ENCODE measurements around the gene MAP4K2.

GRCh38 chr11:64745189-64745520 is 57.9 kb downstream of the MAP4K2 start:
- no peak for TF ChIP-seq EGR1 (IDR thresholded peaks at IDR 0.05; ENCODE audit: borderline replicate concordance, low read depth, low read length)
- no peak for TF ChIP-seq MAX (IDR thresholded peaks at IDR 0.05)
- no peak for TF ChIP-seq FOSL1 (IDR thresholded peaks at IDR 0.05; ENCODE audit: insufficient read depth, low read depth, low read length)
- no peak for TF ChIP-seq CBX5 (IDR thresholded peaks at IDR 0.05; ENCODE audit: low read depth, low read length)
- TF ChIP-seq USF2 (IDR thresholded peaks at IDR 0.05; ENCODE audit: low read length), result no peak
- TF ChIP-seq HDAC6 (IDR thresholded peaks at IDR 0.05; ENCODE audit: low read depth, low read length), result no peak
- TF ChIP-seq EZH2 (IDR thresholded peaks at IDR 0.05; ENCODE audit: low read depth, low read length, severe bottlenecking), result no peak
- TF ChIP-seq CTCF (IDR thresholded peaks at IDR 0.05; ENCODE audit: control extremely low read depth in 1 of 3, insufficient read depth in 1 of 3, low read depth in 1 of 3, low read length in 3 of 3), result no peak
- TF ChIP-seq HDAC2 (IDR thresholded peaks at IDR 0.05; ENCODE audit: borderline replicate concordance in 1 of 2, low read depth in 2 of 2, low read length in 2 of 2), result no peak
- no peak for TF ChIP-seq POLR2A (IDR thresholded peaks at IDR 0.05; ENCODE audit: control extremely low read depth in 1 of 2, low read depth in 2 of 2, low read length in 2 of 2)
- no peak for TF ChIP-seq SP2 (IDR thresholded peaks at IDR 0.05; ENCODE audit: low read length)

All from H1 (cell line).